ENCODE measurements around the gene TREM2.
"Not testable (repeated sequence)": the region's sequence is repeated elsewhere in the genome, so short reads cannot be mapped to it uniquely, and the experiment has no call there.

TREM2 gene

DNA sequence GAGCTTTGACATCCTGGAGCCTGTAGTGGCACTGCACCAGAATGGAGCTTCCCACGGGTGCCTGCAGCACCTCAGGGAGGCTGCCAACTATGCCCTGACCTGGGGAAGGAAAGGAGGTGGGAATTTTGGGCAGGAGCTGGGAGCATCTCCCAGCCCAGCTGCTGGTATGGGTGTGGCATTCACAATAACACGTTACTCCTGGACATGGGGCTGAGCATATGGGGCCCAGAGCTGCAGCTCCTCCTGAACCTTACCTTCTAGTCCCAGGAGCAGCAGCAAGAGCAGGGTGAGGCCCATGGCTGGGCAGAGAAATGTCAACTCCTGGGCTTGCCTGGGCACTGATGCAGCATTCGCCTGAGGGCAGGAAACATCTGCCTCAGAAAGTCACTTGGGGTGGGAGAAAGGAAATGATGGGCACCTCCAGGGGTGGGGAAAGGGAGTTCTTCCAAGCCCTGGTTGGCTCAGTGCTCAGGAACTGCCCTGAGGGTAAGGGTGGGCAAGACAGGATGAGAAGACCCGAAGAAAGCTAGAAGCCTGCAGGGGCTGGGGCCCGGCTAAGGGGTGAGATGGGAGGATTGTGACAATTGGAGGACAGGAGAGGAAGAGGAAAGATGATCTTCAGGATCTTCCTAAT is 8.8 kb downstream of the TREM2 start, which contains the start of gene TREML1:
Gene TREML1 (minus strand): TSS at position 356 of the 634 bp plus-strand sequence. CDS start 59 bp downstream, at position 297.
- no peak for DNase-seq

DNA sequence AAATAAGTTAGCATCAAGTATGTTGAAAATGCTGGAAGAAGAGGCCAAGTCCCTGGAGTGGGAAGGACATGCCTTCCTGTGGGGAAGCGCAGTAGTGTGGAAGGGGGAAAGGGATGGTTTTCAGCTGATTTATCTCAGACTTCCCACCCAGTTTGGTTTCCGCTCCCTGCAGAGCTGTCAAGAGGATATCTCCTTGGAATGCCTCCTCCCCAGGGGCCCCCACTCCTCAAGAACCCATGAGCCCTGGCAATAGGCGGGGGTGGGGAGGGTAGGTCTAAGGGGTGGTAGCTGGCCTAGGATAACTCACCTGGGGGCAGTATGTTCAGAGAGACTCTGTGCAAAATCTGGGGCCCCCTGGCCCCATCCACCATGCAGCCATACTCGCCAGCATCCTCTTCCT is 9.5 kb downstream of the TREM2 start:
- DNase-seq = no peak

DNA sequence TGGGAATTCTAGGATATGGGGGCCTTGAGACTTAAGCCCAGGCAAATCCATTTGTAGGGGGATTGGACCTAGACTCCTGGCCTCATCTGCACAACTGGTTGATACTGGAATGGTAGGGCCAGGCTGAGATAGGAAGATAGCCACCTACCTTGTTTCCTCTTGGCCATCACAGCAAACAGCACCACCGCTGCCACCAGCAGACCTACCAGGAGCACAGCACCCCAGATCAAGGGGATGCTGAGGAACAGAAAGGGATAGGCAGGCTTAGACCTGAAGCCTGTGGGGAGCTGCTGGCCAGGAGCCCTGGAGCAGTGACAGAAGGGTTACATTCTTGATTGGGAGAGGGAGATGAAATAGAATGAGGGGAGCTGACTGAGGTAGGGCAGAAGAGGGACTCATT is 12.2 kb downstream of the TREM2 start:
- DNase-seq = no peak

DNA sequence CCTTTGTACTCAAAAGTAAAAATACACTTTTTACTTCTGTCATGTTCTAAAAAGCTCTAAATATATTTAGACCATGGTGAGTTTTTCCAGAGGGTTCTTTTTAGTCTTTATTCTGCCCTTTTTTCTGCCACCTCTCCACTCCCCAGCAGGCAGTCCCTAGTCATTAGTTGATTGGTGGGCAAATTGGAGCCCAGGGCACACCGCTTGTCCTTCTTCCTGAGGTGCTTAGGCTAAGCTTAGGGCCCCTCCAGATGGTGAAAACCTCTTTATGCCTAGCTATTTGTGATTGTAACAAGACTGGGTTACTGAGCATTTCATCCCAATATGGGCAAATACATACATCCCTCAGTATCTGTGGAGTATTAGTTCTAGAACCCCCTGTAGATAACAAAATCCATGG is 15.0 kb downstream of the TREM2 start:
- no peak for DNase-seq

- no peak for DNase-seq
Observed at GRCh38 chr6:41136911-41137310, 26.0 kb downstream of the TREM2 start.

GRCh38 chr6:41135062-41135832 is 27.7 kb downstream of the TREM2 start:
- DNase-seq = no peak

GRCh38 chr6:41132254-41132653 is 30.7 kb downstream of the TREM2 start:
- DNase-seq = peak; percentile 3

- no peak for DNase-seq
Observed at GRCh38 chr6:41125282-41125681, 37.6 kb downstream of the TREM2 start.

DNA sequence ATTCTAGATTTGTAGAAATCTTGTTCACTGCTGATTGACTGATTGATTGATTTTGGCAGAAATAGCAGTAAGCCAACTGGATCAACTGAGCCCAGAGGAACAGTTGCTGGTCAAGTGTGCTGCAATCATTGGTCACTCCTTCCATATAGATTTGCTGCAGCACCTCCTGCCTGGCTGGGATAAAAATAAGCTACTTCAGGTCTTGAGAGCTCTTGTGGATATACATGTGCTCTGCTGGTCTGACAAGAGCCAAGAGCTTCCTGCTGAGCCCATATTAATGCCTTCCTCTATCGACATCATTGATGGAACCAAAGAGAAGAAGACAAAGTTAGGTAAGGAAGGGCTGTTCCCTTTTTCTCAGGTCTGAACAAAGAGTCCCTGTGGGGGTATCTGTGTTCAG is 40.0 kb downstream of the TREM2 start:
- DNase-seq = no peak

GRCh38 chr6:41122373-41122772 is 40.5 kb downstream of the TREM2 start:
- no peak for DNase-seq

DNA sequence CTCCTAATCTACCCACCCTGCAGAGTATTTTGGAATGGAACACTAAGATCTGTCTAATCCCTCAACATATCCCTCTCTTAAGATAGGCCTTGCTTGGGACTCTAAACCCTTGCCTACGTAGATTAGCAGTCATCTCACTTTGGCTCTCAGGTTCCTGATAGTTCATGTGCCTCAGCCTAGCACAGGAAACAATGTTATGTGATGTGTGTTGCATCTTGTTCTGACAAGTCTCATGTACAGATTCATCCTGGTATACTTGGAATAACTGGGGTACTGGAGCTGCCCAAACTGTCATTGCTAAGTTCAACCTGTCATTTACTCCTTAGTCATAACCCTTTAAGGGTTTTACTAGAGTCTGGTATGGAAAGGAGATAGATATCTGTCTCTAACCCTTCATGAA is 42.9 kb downstream of the TREM2 start:
- no peak for DNase-seq

- no peak for DNase-seq
Observed at GRCh38 chr6:41119508-41119907, 43.4 kb downstream of the TREM2 start.

DNA sequence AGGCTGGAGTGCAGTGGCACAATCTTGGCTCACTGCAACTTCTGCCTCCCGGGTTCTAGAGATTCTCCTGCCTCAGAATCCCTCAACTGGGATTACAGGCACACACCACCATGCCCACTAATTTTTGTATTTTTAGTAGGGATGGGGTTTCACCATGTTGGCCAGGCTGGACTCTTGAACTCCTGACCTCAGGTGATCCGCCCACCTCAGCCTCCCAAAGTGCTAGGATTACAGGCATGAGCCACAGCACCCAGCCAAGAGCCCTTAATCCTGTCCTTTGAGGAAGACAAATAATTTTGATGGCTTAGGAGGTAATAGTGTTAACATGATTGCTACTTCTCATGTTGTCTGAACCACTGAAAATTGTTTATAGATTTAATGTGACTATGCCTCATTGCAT is 47.9 kb downstream of the TREM2 start:
- not testable (repeated sequence) for DNase-seq

GRCh38 chr6:41111017-41111416 is 51.9 kb downstream of the TREM2 start:
- no peak for DNase-seq

Data from COR-L47 (cell line).